IPS-18c (cell line): Measurements from ENCODE around the gene FAM241B.

Source experiments
- H3K4me3 ChIP-seq: 2 replicates; pipeline ENCODE4 v1.7.0; 2013; ENCODE audit warnings: low read depth, mild to moderate bottlenecking, low read length, moderate library complexity; ENCODE audit not compliant: insufficient read depth
- H3K9me3 ChIP-seq: one replicate; pipeline ENCODE4 v1.6.1; 2013; ENCODE audit warnings: mild to moderate bottlenecking, low read length, moderate library complexity; ENCODE audit not compliant: control insufficient read depth, insufficient read depth

Gene FAM241B

GRCh38 chr10:69629897-69630650 lies at the start of gene FAM241B:
Gene FAM241B (plus strand): TSS chr10:69630247. CDS start chr10:69631744, 1,497 bp downstream.
- Histone ChIP-seq H3K9me3 (no peaks in the 10 kb centered on the region), H3K4me3 (peak within 1 kb of the TSS; percentile 81)

GRCh38 chr10:69580435-69580834 lies 49.6 kb upstream of the FAM241B start:
- peaks cover 3% of the 10 kb centered on the region for H3K9me3 ChIP-seq
- no peak overlapping the region for H3K4me3 ChIP-seq

DNA sequence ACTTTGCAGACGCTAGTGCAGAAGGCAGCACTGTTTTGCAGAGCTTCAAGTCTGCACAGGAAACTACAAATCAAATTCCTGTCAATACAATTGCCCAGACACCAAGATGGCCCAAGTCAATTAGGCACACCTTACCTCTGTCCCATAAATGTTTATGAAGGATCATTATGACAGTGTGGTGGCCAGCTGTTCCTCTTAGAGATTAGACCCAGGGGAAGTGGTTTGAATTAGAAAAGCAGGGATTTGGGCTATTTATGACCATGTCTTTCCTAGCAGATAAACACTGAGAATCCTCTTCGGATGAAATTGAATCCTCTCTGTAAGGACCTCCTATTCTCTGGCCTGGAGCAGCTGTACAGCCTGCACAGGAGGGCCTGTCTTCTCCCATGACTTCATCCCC lies 46.9 kb upstream of the FAM241B start:
- H3K9me3 ChIP-seq, result no peaks in the 10 kb centered on the region
- no peak overlapping the region for H3K4me3 ChIP-seq

GRCh38 chr10:69584624-69585023 lies 45.4 kb upstream of the FAM241B start:
- Histone ChIP-seq H3K9me3 (no peaks in the 10 kb centered on the region), H3K4me3 (no peak overlapping the region)

DNA sequence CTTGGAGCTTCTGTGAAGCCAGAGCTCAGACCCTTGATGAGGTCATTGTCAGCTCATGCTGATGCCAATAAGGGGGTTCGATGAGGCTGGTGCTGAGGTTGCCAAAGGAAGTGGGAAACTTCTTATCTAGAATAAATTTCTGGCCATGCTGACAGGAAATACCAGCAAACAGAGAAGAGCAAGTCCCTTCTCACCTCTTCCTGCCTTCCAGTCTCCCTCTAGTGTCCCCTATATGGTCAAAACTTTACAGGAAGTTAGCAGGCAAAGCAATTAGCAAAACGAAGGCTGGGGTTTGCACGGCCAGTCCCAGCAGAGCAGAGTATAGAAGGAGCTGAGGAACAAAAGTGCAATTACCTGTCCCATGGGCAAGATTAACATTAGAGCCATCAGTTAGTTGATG lies 41.7 kb upstream of the FAM241B start:
- no peaks in the 10 kb centered on the region for H3K9me3 ChIP-seq
- no peak overlapping the region for H3K4me3 ChIP-seq

DNA sequence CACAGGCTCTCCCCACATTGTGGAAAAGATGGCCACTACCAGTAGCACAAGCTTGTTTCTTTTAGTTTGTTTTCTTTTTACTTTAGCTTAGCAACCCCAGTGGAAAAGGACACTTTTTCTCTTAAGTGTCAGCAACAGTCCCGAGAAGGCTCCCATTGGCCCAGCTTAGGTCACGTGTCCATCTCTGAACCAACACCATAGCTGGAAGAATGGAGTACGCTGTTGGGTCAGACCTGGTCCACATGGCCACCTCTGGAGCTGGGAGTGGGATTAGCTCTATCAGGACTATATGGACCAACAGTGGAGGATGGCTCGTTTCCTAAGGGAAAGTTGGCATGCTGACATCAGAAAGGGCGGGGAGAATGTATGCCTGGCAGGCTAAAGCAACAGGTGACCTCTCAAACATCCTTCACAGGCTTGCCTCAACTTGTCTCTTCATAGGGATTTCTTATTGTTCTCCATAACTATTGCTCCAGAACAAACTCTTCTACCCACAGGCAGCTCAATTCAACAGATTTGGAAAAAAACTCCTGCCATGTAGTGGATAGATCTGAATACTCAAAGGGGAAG lies 29.2 kb upstream of the FAM241B start:
- H3K9me3 ChIP-seq, result no peaks in the 10 kb centered on the region

DNA sequence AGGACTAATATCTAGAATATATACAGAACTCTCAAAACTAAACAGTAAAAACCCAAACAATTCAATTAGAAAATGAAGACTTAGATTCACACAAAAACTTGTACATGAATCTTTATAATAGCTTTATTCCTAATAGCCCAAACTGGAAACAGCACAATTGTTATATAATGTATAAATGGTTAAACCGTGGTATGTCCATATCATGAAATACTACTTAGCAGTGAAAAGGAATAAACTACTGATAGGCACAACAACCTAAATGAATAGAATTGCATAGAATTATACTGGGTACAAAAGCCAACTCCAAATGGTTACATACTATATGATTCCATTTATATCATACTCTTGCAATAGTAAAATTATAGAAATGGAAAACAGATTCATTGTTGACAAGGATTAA lies 21.0 kb upstream of the FAM241B start:
- Histone ChIP-seq H3K9me3 (no peaks in the 10 kb centered on the region), H3K4me3 (no peak overlapping the region)

More for the DNA sequence above, 29.2 kb upstream of the FAM241B start:
- no peak overlapping the region for H3K4me3 ChIP-seq

GRCh38 chr10:69612760-69613159 lies 17.3 kb upstream of the FAM241B start:
- Histone ChIP-seq H3K9me3 (no peaks in the 10 kb centered on the region), H3K4me3 (no peak overlapping the region)

DNA sequence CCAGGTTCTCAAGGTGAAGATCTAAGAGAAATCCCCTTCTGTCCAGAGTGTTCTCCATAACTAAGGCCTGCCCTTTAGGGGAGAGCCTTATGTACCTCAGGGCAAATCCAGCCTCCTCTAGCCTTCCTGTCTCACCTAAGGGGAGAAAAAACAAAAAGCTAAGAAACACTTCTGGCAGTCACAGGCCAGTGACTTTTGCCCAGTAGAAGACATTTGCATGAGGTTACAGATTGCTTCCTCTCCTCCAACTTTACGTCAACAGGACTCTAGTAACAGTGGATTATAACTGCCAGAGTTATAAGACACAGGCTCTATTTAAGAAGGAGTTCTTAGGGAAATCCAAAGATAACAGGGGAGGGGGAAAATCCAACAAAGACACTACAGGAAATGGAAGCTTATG lies 15.9 kb upstream of the FAM241B start:
- H3K4me3 ChIP-seq, result no peak overlapping the region
- no peaks in the 10 kb centered on the region for H3K9me3 ChIP-seq

DNA sequence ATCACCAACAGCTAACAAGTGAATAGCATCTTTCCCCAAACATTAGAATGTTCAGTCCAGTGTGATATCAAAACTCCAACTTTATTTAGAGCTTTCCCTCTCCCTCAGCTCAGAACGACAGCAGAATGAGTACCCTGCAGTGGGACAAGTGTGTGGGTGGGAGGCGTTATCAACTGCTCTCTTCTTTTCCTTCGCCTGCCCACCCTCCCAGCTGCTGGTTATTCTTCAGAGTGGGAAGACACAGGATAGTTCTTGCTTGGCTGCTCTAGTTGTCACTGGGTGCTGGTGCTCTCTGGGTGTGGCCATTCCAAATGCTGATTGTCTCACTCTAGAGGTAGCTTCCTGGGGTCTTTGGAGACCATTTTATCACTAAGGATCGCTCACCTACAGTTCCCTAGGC lies 13.7 kb upstream of the FAM241B start:
- Histone ChIP-seq H3K9me3 (no peaks in the 10 kb centered on the region), H3K4me3 (no peak overlapping the region)

GRCh38 chr10:69618746-69619145 lies 11.3 kb upstream of the FAM241B start:
- H3K4me3 ChIP-seq, result no peak overlapping the region
- H3K9me3 ChIP-seq, result no peaks in the 10 kb centered on the region

- H3K9me3 ChIP-seq, result no peaks in the 10 kb centered on the region
- no peak overlapping the region for H3K4me3 ChIP-seq
Observed at GRCh38 chr10:69619626-69620025, 10.4 kb upstream of the FAM241B start.

DNA sequence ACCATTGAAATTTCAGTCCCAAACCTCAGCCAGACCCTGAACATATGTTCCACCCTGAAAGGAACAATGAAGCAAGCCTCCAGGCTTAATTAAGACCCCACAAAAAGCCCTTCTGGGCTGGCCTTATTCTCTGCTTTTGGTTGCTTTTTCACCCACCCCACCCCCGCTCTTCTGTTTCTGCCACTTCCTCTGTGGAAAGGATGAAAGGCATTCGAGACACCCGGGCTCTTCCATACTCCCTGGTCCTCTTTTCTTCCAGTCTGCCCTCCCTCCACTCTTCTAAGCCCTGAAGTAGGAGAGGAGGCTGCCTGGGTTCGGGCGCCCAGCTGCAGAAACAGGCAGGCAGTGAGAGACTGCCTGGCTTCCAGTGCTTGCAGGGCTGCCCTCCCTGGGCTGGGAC lies 9.4 kb upstream of the FAM241B start:
- Histone ChIP-seq H3K4me3 (no peak overlapping the region), H3K9me3 (no peaks in the 10 kb centered on the region)

DNA sequence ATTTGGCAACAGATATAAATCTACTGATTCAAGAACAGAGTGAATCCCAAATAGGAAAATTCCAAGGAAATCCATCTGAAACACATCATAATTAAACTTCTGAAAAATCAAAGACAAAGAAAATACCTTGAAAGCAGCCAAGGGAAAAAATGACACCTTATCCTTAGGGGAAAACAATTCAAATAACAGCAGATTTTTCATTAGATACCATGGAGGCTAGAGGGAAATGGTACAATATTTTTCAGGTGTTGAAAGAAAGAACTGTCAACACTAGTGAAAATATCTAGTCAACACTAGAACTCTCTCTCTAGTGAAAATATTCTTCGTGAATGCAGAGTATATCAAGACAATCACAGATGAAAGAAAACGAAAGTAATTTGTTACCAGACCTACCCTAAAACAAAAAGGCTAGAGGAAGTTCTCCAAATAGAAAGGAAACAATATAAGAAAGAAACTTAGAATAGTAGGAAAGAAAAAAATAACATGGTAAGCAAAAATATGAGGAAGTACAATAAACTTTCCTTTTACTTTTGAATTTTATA lies 5.7 kb upstream of the FAM241B start:
- Histone ChIP-seq H3K4me3 (no peak overlapping the region), H3K9me3 (no peaks in the 10 kb centered on the region)

DNA sequence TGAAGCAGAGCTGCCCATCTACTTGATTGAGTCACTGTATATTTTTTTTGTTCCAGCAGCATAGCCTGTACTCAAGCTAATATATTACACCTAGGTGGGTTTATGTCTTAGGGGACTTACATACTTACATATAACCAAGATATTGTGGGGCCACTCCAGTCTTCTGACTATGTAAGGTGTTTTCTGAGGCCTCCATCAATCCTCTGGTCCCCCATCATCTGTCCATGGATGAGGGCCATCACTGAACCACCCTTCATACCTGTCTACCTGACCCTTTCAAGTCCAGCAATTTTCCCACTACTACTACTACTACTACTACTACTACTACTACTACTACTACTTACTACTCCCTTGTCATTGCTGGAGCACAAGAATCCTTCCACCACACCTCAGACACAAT lies 3.2 kb upstream of the FAM241B start:
- Histone ChIP-seq H3K9me3 (no peaks in the 10 kb centered on the region), H3K4me3 (no peak overlapping the region)

GRCh38 chr10:69628891-69629290 lies 1.2 kb upstream of the FAM241B start:
- no peak overlapping the region for H3K4me3 ChIP-seq

GRCh38 chr10:69629519-69629896 lies 539 bp upstream of the FAM241B start:
- H3K9me3 ChIP-seq, result no peaks in the 10 kb centered on the region
- peak overlapping the region; percentile 81; the same call in 1 of the 2 replicates for H3K4me3 ChIP-seq

More at GRCh38 chr10:69628891-69629290, 1.2 kb upstream of the FAM241B start:
- no peaks in the 10 kb centered on the region for H3K9me3 ChIP-seq

DNA sequence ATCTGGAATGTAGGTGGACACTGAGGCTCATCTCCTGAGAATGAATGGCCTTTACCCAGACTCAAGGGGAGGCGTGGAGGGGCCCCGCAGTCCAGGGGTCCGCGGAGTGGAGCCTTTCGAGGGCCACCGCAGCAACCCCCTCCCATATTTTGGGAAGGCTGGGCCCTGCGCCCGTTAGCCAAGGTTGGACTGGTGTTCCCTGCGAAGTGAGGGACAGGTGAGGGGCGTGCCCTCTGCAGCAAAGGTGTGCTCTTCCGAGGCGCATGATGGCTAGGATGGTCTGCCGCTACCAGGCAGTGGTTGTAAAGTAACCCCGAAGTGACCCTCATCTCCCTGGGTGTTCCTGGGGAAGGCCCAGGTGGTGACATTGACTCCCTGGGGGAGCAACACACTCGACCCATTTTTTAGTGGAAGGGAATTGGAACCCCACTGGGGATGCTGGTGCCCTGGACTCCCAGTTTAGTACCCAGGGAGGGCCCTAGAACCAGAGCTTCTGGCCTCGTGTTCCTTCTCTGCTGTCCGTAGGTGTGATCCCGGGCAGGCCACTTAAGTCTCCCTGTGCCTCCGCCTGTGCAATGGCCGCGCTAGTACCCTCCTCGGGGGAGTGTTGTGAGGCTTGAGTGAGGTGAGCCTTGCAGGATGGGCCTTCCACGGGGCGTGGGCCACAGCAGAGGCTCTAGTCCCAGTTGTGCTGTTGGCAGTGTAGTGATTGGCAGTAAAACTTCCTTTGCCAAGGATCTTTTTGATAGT lies 779 bp downstream of the FAM241B start:
- no peaks in the 10 kb centered on the region for H3K9me3 ChIP-seq
- H3K4me3 ChIP-seq, result peak overlapping the region; percentile 81
